ENCODE data around the gene SPATA46. TPM values are rescaled to one million over a fixed set of nuclear protein-coding genes. Genes with fewer than 3 reads are reported as not detected.

SPATA46 gene
- total and polyA plus RNA-seq, 2 donors, result not detected

DNA sequence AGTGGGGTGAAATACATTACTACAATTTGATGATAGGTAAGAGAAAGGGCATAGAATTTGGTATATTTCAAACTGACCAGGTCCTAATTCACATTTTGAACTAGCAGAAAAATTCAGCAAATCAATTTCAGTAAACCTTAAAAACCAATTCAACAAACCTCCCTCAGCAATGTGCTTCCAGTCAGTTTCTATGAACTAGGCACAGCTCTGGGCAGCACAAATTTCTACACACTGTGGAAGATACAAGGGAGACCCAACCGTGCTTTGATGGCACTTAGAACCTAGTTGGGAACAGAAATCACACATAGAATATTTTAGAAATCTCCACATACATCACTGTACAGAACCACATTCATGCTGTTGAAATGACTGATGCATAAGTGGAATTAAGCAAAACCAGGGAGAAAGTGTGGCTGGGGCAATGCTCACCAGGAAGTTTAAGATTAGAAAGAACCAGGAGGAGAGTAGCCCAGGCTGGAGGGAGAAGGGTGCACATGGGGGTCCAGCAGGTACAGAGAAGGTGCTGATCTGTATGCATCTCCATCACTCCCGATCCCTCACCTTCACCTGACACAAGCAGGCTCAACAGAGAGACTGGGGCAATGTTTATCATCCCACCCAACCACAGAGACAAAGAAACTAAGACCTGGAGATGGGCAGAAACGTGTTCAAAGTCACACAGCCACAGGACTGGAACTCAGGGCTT is 19.7 kb upstream of the SPATA46 start:
- 87% methylated on average over 3 of the region's 3 CpGs for WGBS
- H3K36me3 ChIP-seq (ENCODE audit: control insufficient read depth in 2 of 2, insufficient read depth in 2 of 2, low read length in 1 of 2), result no peaks in the 10 kb centered on the region
- no peaks in the 10 kb centered on the region for H3K9me3 ChIP-seq (ENCODE audit: control insufficient read depth in 2 of 2, insufficient read depth in 1 of 2, low read length in 1 of 2)
- H3K27ac ChIP-seq (ENCODE audit: low read depth in 1 of 2, low read length in 1 of 2), result no peak overlapping the region
- no peak for DNase-seq (ENCODE audit: low read depth in 6 of 9, low spot score in 9 of 9)
- H3K27me3 ChIP-seq (ENCODE audit: control insufficient read depth in 2 of 2, insufficient read depth in 1 of 2, low read length in 1 of 2), result no peaks in the 10 kb centered on the region
- H3K4me3 ChIP-seq (ENCODE audit: low read length in 2 of 2), result no peak overlapping the region
- no peaks in the 10 kb centered on the region for H3K4me1 ChIP-seq (ENCODE audit: control insufficient read depth in 2 of 2, insufficient read depth in 2 of 2, low read length in 2 of 2)

DNA sequence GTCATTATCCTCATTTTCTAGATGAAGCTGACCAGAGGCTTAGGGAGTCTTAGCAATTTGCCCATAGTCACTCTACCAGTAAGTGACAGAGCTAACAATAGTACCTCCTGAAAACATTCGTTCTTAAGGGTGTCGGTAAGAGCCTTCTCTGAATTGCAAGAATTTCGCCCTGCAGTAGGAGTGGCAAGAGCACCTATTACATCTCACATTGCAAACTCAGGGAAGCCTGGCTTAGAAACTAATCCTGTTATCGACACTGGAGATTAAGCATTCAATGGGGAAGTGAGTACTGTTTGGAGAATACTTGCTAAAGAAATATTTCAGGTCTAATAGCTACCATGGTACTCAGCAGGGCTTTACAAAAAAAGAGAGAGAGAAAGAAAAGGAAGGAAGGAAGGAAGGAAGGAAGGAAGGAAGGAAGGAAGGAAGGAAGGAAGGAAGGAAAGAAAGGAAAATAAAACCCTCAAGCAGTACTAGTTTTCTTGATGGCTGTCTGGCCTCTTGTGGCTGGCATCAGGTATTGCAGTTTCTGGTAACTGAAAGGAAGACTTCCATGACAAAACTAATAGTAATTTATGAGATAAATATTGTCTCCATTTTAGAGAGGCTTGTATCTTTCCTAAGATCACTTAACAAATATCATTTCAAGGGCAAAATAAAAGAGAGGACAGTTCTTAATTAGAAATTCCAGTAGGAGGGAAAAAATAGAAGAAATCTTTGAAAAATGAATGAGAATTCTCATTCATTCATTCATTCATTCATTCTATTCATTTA is 15.3 kb upstream of the SPATA46 start:
- H3K4me1 ChIP-seq (ENCODE audit: control insufficient read depth in 2 of 2, insufficient read depth in 2 of 2, low read length in 2 of 2), result peaks cover 7 to 11% of the 10 kb centered on the region in 2 donors
- peak in 1 of 9 donors; percentile 22 for DNase-seq (ENCODE audit: low read depth in 6 of 9, low spot score in 9 of 9)
- no peaks in the 10 kb centered on the region for H3K36me3 ChIP-seq (ENCODE audit: control insufficient read depth in 2 of 2, insufficient read depth in 2 of 2, low read length in 1 of 2)
- H3K9me3 ChIP-seq (ENCODE audit: control insufficient read depth in 2 of 2, insufficient read depth in 1 of 2, low read length in 1 of 2), result no peaks in the 10 kb centered on the region
- no peak overlapping the region for H3K27ac ChIP-seq (ENCODE audit: low read depth in 1 of 2, low read length in 1 of 2)
- 80% methylated on average over 4 of the region's 4 CpGs for WGBS
- H3K4me3 ChIP-seq (ENCODE audit: low read length in 2 of 2), result no peak overlapping the region
- H3K27me3 ChIP-seq (ENCODE audit: control insufficient read depth in 2 of 2, insufficient read depth in 1 of 2, low read length in 1 of 2), result no peaks in the 10 kb centered on the region

DNA sequence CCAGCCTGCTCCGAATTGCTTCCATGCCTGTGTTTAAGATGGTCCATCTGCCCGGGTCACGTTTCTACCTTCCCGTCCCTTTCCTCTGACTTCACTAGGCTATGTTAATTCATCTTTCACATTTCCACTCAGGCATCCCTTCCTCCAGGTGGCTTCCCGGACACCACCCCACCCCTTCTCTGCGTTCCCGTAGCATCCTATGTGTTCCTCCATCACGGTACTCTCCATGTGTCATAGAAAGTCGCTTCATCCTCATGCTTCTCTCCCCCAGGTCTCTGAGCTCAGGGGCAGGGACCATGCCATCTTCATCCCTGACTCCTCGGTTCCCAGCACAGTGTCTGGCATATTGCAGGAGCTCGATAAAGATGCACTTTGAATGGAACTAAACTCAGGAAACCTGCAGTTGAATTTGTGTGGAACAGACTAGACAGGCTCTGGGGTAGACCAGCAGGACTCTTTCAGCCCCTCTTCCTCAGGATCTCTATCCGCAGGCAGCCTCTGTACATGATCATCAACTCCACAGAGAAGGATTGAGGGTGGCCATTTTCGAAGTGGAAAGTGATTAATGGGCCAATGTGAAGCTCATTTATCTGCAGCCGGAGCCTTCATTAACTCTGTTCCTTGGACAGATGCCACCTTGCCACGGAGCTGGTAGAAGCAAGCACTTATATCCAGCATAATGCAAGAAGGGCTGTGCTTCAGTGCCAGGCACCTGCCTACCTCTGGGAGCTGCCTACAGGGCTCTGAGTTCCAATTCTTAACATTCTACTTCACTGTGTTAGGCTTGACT is 13.9 kb upstream of the SPATA46 start:
- no peak overlapping the region for H3K4me3 ChIP-seq (ENCODE audit: low read length in 2 of 2)
- WGBS, result 84% methylated on average over 15 of the region's 15 CpGs
- H3K9me3 ChIP-seq (ENCODE audit: control insufficient read depth in 2 of 2, insufficient read depth in 1 of 2, low read length in 1 of 2), result no peaks in the 10 kb centered on the region
- no peaks in the 10 kb centered on the region for H3K27me3 ChIP-seq (ENCODE audit: control insufficient read depth in 2 of 2, insufficient read depth in 1 of 2, low read length in 1 of 2)
- no peak for DNase-seq (ENCODE audit: low read depth in 6 of 9, low spot score in 9 of 9)
- H3K27ac ChIP-seq (ENCODE audit: low read depth in 1 of 2, low read length in 1 of 2), result no peak overlapping the region
- H3K36me3 ChIP-seq (ENCODE audit: control insufficient read depth in 2 of 2, insufficient read depth in 2 of 2, low read length in 1 of 2), result no peaks in the 10 kb centered on the region
- H3K4me1 ChIP-seq (ENCODE audit: control insufficient read depth in 2 of 2, insufficient read depth in 2 of 2, low read length in 2 of 2), result peaks cover 7 to 11% of the 10 kb centered on the region in 2 donors

DNA sequence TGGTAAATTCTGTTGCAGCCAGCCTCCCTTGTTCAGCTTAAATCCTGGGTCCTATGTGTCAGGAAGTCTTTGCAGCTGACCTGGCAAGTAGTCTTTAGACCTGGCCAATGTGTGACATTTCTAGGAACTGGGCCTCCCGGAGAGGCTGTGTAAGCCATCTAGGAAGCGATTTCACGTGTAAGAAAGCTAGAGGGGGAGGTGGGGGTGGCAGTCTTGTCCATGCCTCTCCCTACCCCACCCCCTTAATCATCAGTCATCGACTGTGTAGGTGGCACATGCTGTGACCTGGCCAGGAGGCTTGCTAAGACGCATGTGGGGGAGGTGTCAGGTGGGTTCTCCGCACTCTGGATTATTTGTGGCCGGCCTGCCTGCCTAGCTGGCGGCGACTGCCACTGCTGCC is 13.3 kb upstream of the SPATA46 start:
- H3K27me3 ChIP-seq (ENCODE audit: control insufficient read depth in 2 of 2, insufficient read depth in 1 of 2, low read length in 1 of 2), result no peaks in the 10 kb centered on the region
- peaks cover 7 to 11% of the 10 kb centered on the region in 2 donors for H3K4me1 ChIP-seq (ENCODE audit: control insufficient read depth in 2 of 2, insufficient read depth in 2 of 2, low read length in 2 of 2)
- no peaks in the 10 kb centered on the region for H3K9me3 ChIP-seq (ENCODE audit: control insufficient read depth in 2 of 2, insufficient read depth in 1 of 2, low read length in 1 of 2)
- H3K27ac ChIP-seq (ENCODE audit: low read depth in 1 of 2, low read length in 1 of 2), result no peak overlapping the region
- DNase-seq (ENCODE audit: low read depth in 6 of 9, low spot score in 9 of 9), result no peak
- no peaks in the 10 kb centered on the region for H3K36me3 ChIP-seq (ENCODE audit: control insufficient read depth in 2 of 2, insufficient read depth in 2 of 2, low read length in 1 of 2)
- no peak overlapping the region for H3K4me3 ChIP-seq (ENCODE audit: low read length in 2 of 2)
- 77% methylated on average over 9 of the region's 9 CpGs for WGBS

DNA sequence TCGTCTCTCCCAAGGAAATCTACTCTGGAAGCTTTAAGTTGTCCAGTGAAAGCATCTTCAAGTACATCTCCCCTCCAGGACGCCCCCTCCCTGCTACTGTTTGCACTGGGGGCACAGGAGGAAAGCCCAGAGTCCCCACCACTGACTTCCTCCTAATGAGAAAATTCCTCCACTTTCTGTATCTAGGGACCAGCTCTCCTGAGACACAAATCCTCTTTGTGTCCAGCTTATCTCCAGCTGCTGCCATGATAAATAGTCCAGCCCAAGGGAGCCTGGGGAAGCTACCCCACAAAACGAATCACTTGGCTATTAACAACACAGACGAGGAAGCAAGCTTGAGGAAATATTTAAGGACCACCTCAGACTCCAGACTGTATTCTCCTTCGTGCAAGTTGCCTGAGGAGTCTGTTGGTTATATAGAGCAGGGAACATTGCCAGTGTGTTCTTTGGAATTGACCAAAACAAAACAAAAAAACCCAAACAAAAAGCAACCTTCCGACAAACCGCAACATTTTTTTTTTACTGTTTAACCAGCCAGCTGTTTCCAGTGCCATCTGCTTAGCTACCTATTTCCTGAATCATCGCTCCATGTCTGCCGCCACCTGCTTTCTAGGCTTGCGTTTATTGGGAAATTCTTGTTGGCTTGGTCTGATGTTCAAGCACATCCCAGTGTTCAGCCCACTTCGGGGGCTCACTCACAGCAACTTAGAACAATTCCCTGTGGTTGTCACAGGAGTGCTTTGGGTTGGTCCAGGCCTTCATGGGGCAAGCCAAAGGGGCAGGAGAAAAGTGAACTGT is 12.6 kb upstream of the SPATA46 start:
- DNase-seq (ENCODE audit: low read depth in 6 of 9, low spot score in 9 of 9), result peak in 2 of 9 donors; percentile 12 to 56
- no peak overlapping the region for H3K27ac ChIP-seq (ENCODE audit: low read depth in 1 of 2, low read length in 1 of 2)
- H3K4me1 ChIP-seq (ENCODE audit: control insufficient read depth in 2 of 2, insufficient read depth in 2 of 2, low read length in 2 of 2), result peaks cover 7 to 11% of the 10 kb centered on the region in 2 donors
- H3K36me3 ChIP-seq (ENCODE audit: control insufficient read depth in 2 of 2, insufficient read depth in 2 of 2, low read length in 1 of 2), result no peaks in the 10 kb centered on the region
- no peaks in the 10 kb centered on the region for H3K27me3 ChIP-seq (ENCODE audit: control insufficient read depth in 2 of 2, insufficient read depth in 1 of 2, low read length in 1 of 2)
- H3K4me3 ChIP-seq (ENCODE audit: low read length in 2 of 2), result no peak overlapping the region
- H3K9me3 ChIP-seq (ENCODE audit: control insufficient read depth in 2 of 2, insufficient read depth in 1 of 2, low read length in 1 of 2), result no peaks in the 10 kb centered on the region
- WGBS, result 18% methylated on average over 11 of the region's 11 CpGs

DNA sequence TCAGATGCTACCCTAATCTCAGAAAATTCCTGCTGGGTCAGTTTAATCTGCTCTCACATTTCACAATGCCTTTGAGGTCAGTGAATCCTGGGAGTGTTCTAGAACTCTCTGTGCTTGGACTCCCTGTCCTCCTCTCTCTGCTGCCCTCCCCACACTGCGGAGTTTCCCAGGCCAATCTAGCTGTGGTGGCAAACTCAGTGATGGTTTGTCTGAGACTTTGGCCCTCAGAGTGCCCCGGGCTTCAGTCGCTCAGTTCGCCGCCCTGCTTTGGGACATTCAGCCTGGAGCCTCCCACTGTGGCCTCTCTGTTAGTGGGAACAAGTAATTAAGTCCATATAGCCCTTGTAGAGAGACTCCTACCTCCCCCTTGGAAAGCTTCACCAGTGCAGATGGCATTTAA is 12.0 kb upstream of the SPATA46 start:
- H3K36me3 ChIP-seq (ENCODE audit: control insufficient read depth in 2 of 2, insufficient read depth in 2 of 2, low read length in 1 of 2), result no peaks in the 10 kb centered on the region
- DNase-seq (ENCODE audit: low read depth in 6 of 9, low spot score in 9 of 9), result no peak
- no peak overlapping the region for H3K4me3 ChIP-seq (ENCODE audit: low read length in 2 of 2)
- H3K27me3 ChIP-seq (ENCODE audit: control insufficient read depth in 2 of 2, insufficient read depth in 1 of 2, low read length in 1 of 2), result no peaks in the 10 kb centered on the region
- H3K9me3 ChIP-seq (ENCODE audit: control insufficient read depth in 2 of 2, insufficient read depth in 1 of 2, low read length in 1 of 2), result no peaks in the 10 kb centered on the region
- H3K4me1 ChIP-seq (ENCODE audit: control insufficient read depth in 2 of 2, insufficient read depth in 2 of 2, low read length in 2 of 2), result peaks cover 7 to 11% of the 10 kb centered on the region in 2 donors
- 97% methylated on average over 5 of the region's 5 CpGs for WGBS
- H3K27ac ChIP-seq (ENCODE audit: low read depth in 1 of 2, low read length in 1 of 2), result no peak overlapping the region

DNA sequence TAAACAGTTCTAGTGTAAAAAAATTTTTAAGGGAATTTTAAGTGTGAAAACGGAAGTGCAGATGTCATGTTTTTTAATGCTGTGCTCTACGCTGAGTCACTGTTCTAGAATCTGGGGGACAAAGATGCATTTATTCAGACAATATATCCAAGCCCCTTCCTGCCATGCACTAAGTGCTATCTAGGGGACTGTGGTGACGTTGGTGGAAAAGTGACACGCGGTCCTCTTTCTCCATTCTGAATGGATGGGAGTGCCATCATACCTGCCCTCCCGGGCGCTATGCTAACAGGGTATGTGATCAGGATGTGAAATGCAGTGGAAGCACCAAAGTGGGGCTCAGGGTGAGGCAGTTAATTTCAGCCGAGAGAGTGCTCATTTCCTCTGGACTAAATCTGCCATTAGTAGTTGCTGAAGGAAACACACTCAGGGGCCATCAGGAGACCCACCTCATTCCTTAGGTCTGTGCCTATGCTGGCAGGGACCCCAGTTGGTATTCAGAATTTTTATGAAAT is 11.5 kb upstream of the SPATA46 start:
- no peak for DNase-seq (ENCODE audit: low read depth in 6 of 9, low spot score in 9 of 9)
- Histone ChIP-seq H3K27me3 (ENCODE audit: control insufficient read depth in 2 of 2, insufficient read depth in 1 of 2, low read length in 1 of 2) (no peaks in the 10 kb centered on the region), H3K9me3 (ENCODE audit: control insufficient read depth in 2 of 2, insufficient read depth in 1 of 2, low read length in 1 of 2) (no peaks in the 10 kb centered on the region), H3K4me3 (ENCODE audit: low read length in 2 of 2) (no peak overlapping the region), H3K27ac (ENCODE audit: low read depth in 1 of 2, low read length in 1 of 2) (no peak overlapping the region), H3K36me3 (ENCODE audit: control insufficient read depth in 2 of 2, insufficient read depth in 2 of 2, low read length in 1 of 2) (no peaks in the 10 kb centered on the region), H3K4me1 (ENCODE audit: control insufficient read depth in 2 of 2, insufficient read depth in 2 of 2, low read length in 2 of 2) (peaks cover 7 to 11% of the 10 kb centered on the region in 2 donors)
- 87% methylated on average over 8 of the region's 8 CpGs for WGBS

DNA sequence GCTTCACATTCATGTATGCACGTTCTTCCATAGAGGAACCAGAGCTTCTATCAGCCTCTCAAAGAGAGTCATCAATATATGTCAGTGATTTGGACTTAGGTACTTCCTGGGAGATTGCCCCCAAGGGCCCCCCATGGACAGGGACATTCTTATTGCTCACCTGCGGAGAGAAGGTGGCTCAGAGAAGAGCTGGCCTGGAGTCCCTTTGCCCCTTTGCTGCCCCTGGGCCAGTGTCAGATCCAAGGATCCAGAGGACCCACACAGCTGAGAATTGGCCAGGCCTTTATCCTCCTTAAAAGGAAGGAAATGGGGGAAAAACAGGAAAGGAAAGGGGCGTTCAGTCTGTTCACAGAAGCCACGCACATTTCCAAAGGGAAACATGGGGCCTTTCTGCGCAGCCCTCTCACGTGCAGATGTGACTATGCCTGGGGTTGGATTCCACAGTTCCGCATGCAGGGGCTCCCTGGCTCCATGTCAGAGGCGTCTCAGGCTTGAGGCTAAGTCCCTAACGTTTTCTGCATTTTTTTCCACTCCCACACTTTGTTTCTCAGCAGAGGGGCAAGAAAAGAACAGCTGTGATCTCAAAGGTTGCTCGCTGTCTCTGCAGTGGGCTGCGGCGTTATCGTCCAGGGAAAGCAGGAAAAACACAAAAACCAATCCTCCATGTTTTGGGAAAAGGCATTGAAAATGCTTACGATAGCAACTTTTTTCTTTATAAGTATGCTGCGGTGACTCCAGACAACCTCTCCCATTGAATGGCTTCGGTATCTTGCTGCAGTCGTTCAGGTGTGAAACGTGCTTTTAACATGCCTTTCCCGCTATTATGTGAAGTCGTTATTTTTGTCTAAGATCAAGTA is 10.8 kb upstream of the SPATA46 start:
- no peaks in the 10 kb centered on the region for H3K27me3 ChIP-seq (ENCODE audit: control insufficient read depth in 2 of 2, insufficient read depth in 1 of 2, low read length in 1 of 2)
- WGBS, result 93% methylated on average over 20 of the region's 20 CpGs
- no peak overlapping the region for H3K27ac ChIP-seq (ENCODE audit: low read depth in 1 of 2, low read length in 1 of 2)
- H3K9me3 ChIP-seq (ENCODE audit: control insufficient read depth in 2 of 2, insufficient read depth in 1 of 2, low read length in 1 of 2), result no peaks in the 10 kb centered on the region
- H3K4me3 ChIP-seq (ENCODE audit: low read length in 2 of 2), result no peak overlapping the region
- no peak for DNase-seq (ENCODE audit: low read depth in 6 of 9, low spot score in 9 of 9)
- H3K36me3 ChIP-seq (ENCODE audit: control insufficient read depth in 2 of 2, insufficient read depth in 2 of 2, low read length in 1 of 2), result no peaks in the 10 kb centered on the region
- H3K4me1 ChIP-seq (ENCODE audit: control insufficient read depth in 2 of 2, insufficient read depth in 2 of 2, low read length in 2 of 2), result peaks cover 7 to 11% of the 10 kb centered on the region in 2 donors

All from thymus (tissue), 11 donors.